Stimulated activated CD4-positive, alpha-beta T cell treated with anti-CD3 and anti-CD28 coated beads, Interleukin-2, amount 100 ng/mL, for 24 hours (primary cell): ENCODE results near the gene FSIP2.
"Not testable (repeated sequence)": the region's sequence is repeated elsewhere in the genome, so short reads cannot be mapped to it uniquely, and the experiment has no call there.

Source experiments
- DNase-seq, 2 donors: peaks; one replicate each; pipeline ENCODE4 v3.0.0-alpha.2; 2020

The FSIP2 gene

GRCh38 chr2:185811580-185811979 is 73.0 kb downstream of the FSIP2 start:
- no peak for DNase-seq

- DNase-seq = no peak
Measured at GRCh38 chr2:185813707-185814106, 75.1 kb downstream of the FSIP2 start.

- DNase-seq = no peak
Measured at GRCh38 chr2:185817991-185818390, 79.4 kb downstream of the FSIP2 start.

GRCh38 chr2:185821467-185821866 is 82.9 kb downstream of the FSIP2 start:
- DNase-seq = no peak

- DNase-seq = no peak
Measured at GRCh38 chr2:185823773-185824172, 85.2 kb downstream of the FSIP2 start.

GRCh38 chr2:185825557-185825956 is 87.0 kb downstream of the FSIP2 start:
- DNase-seq = no peak

- no peak for DNase-seq
Measured at GRCh38 chr2:185828326-185828725, 89.7 kb downstream of the FSIP2 start.

- no peak for DNase-seq
Measured at GRCh38 chr2:185833864-185834263, 95.3 kb downstream of the FSIP2 start.

- no peak for DNase-seq
Measured at GRCh38 chr2:185835974-185836373, 97.4 kb downstream of the FSIP2 start.

- DNase-seq = no peak
Measured at GRCh38 chr2:185854885-185855284, 116.3 kb downstream of the FSIP2 start.

- no peak for DNase-seq
Measured at GRCh38 chr2:185857691-185858090, 119.1 kb downstream of the FSIP2 start.

GRCh38 chr2:185859506-185859905 is 120.9 kb downstream of the FSIP2 start:
- DNase-seq = no peak

GRCh38 chr2:185860321-185860720 is 121.7 kb downstream of the FSIP2 start:
- DNase-seq = no peak

GRCh38 chr2:185862657-185863398 is 124.2 kb downstream of the FSIP2 start:
- DNase-seq = no peak

- not testable (repeated sequence) for DNase-seq
Measured at GRCh38 chr2:185864468-185865260, 126.1 kb downstream of the FSIP2 start.

GRCh38 chr2:185875136-185875931 is 136.7 kb downstream of the FSIP2 start:
- no peak for DNase-seq

- no peak for DNase-seq
Measured at GRCh38 chr2:185876234-185876633, 137.6 kb downstream of the FSIP2 start.

GRCh38 chr2:185880396-185880795 is 141.8 kb downstream of the FSIP2 start:
- no peak for DNase-seq
